H1 (cell line): ENCODE data around the gene TMEM174. TPM values are rescaled to one million over a fixed set of nuclear protein-coding genes. Genes with fewer than 3 reads are reported as not detected.

Experiments used
- CTBP2 ChIP-seq: IDR thresholded peaks from 2 replicates; pipeline ENCODE4 v1.7.0; 2011; ENCODE audit warnings: borderline replicate concordance, mild to moderate bottlenecking, moderate library complexity, mixed read lengths, low read length; ENCODE audit not compliant: insufficient read depth, insufficient read length
- polyA plus RNA-seq, 7 experiments: library from polyadenylated mRNA; depleted of rRNA in 3 of 7; stranded (reverse) in 5 of 7; unstranded in 2 of 7; fragments of >200 nt in 5 of 7; fragments of 200-250 nt in 2 of 7; gene quantifications; 1 replicate in 5 of 7; 2 replicates in 1 of 7; 4 replicates in 1 of 7; pipeline versions ENCODE4 v1.2.1 to v1.2.3, GENCODE V29; 2011 to 2013; ENCODE audit warnings: missing spikeins in 2 of 7, mixed read lengths in 2 of 7
- total RNA-seq: library from RNA; stranded (reverse); fragmentation: NEBNext Ultra II Directional; extraction: Animal tissue kit (Norgen Biotek cat#: 25700); gene quantifications from 2 replicates; pipeline ENCODE4 v1.2.1, GENCODE V29; 2021

Gene TMEM174
- total and polyA plus RNA-seq, 2 of the 8 experiments (the other 6 are each of a cell fraction or from before 2014, with no cell fraction given) = not detected

DNA sequence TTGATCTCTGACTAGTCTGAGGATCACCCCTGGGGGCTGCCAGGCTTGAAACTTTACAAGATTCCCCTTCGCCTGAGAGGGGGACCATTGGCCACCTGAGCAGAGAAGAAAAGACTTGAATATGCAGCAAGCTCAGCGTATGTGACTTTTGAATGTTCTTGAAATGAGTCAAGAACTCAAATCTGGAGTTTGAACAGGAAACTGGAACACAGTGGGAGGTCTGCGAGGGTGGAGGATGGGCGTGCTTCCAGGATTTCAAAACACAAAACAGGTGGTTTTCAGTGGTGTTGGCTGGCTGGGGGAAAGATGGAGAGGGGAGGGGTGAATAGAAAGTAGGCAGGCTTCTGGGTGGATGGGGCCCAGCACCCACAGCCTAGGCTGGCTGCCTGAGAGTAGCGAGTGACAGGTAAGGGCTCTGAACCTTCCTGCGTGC lies 40.6 kb downstream of the TMEM174 start (continued):
- no peak for TF ChIP-seq CTBP2
